GM23248 (cell line): ENCODE data around the gene KIAA1191.

Experiments
- EZH2 ChIP-seq: fragments of 200-600 bp; sonication (generic); IDR thresholded peaks from 2 replicates; pipeline ENCODE4 v1.6.1; 2018; ENCODE audit warnings: antibody characterized with exemption, mild to moderate bottlenecking; ENCODE audit not compliant: insufficient read depth, poor library complexity, severe bottlenecking
- EZH2phosphoT487 ChIP-seq: fragments of 200-600 bp; sonication (generic); IDR thresholded peaks from 2 replicates; pipeline ENCODE4 v1.6.1; 2018; ENCODE audit warnings: antibody characterized with exemption, moderate library complexity, mild to moderate bottlenecking, low read depth; ENCODE audit not compliant: insufficient read depth

DNA sequence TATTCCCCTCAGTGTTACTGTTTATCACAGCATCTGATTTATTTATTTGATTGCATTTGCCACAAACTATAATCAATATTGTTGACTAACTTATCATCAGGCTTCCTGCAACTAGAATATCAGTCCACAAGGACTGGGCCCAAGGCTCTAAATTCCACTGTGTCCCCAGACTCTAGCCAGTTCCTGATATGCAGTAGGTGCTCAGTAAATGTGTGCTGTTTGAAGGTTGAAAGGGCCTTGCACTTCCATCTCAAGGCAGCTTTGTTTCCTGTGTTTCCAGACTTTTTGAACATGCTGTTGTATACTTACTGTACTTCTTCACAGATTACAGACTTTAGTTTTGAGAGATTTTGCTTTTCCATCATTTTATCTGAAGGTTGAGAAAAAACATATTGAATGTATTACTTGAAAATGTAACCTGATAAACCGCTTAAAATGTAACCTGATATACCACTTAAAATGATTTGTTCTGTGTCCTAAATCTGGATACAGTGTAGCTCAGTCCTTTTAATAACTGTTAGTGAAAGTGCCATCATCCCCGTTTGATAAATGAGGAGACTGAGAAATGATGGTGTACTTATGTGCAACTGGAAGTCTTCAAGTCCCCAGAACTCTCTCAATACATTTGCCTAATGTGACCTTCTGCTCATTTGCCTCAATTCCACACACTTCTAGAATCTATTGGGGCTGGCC, 18.7 kb downstream of the KIAA1191 start:
- TF ChIP-seq EZH2phosphoT487: no peak
- no peak for TF ChIP-seq EZH2
